Testis (tissue), 2 donors: ENCODE data around the gene FBXL14.

Experiments
- POLR2A ChIP-seq: fragments of 450-650 bp; IDR thresholded peaks from one replicate; pipeline ENCODE4 v1.6.1; 2017; ENCODE audit warnings: antibody characterized with exemption, mild to moderate bottlenecking, moderate library complexity
- TF ChIP-seq, protein P1 (sequence below), 3 experiments: fragments of 450-650 bp in 2 of 3; fragments of 200-600 bp in 1 of 3; sonication (generic) in 1 of 3; IDR thresholded peaks; one replicate each; pipeline ENCODE4 v1.5.1; 2016 to 2019; ENCODE audit warnings: antibody characterized with exemption in 3 of 3, mild to moderate bottlenecking in 2 of 3, moderate library complexity in 1 of 3

DNA sequence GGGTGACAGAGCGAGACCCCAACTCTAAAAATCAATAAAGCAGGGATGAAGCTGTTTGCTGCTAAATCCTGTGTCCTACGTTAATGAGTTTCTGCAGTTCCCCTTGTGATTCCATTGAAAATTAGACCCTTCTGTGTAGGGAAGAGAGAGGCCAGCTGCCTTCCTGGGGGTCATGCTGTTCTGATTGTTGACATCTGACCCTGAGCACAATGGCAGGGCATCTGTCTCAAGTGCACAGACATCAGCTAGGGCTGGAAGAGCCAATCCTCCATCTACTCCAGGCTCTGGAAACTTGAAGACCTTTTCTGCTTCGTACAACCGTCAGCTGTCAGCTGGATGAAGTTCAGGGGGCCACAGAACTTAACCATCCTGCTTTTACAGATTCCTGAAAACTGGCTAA lies 10.1 kb downstream of the FBXL14 start:
- TF ChIP-seq, protein P1, sequence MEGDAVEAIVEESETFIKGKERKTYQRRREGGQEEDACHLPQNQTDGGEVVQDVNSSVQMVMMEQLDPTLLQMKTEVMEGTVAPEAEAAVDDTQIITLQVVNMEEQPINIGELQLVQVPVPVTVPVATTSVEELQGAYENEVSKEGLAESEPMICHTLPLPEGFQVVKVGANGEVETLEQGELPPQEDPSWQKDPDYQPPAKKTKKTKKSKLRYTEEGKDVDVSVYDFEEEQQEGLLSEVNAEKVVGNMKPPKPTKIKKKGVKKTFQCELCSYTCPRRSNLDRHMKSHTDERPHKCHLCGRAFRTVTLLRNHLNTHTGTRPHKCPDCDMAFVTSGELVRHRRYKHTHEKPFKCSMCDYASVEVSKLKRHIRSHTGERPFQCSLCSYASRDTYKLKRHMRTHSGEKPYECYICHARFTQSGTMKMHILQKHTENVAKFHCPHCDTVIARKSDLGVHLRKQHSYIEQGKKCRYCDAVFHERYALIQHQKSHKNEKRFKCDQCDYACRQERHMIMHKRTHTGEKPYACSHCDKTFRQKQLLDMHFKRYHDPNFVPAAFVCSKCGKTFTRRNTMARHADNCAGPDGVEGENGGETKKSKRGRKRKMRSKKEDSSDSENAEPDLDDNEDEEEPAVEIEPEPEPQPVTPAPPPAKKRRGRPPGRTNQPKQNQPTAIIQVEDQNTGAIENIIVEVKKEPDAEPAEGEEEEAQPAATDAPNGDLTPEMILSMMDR (IDR thresholded peaks at IDR 0.05): no peak
- TF ChIP-seq POLR2A: no peak
